CD4-positive, alpha-beta T cell (primary cell): ENCODE measurements around the gene DNAH3. TPM values are rescaled to one million over a fixed set of nuclear protein-coding genes. Genes with fewer than 3 reads are reported as not detected.
"Not testable (repeated sequence)": the region's sequence is repeated elsewhere in the genome, so short reads cannot be mapped to it uniquely, and the experiment has no call there.

Source experiments
- ATAC-seq: fragments of 200-7000 bp; cut with Tn5 transposase; one replicate; pipeline ENCODE4 v1.10.0; 2022; ENCODE audit warnings: mild to moderate bottlenecking; ENCODE audit not compliant: poor library complexity
- CTCF ChIA-PET: fragments of 350-600 bp; sonication (Branson Sonifier 250); formaldehyde crosslinking; loops from one replicate; lab custom pipeline; 2021; ENCODE audit warnings: antibody characterized with exemption, inconsistent platforms; lab: Charles Lee
- POLR2A ChIA-PET: fragments of 350-600 bp; sonication (Branson Sonifier 250); formaldehyde crosslinking; loops from one replicate; lab custom pipeline; 2021; ENCODE audit warnings: antibody characterized with exemption, inconsistent platforms; lab: Charles Lee
- DNase-seq, 14 experiments: peaks; one replicate each; pipeline ENCODE4 v3.0.0-alpha.2; 2013 to 2020; ENCODE audit warnings: mixed read lengths in 2 of 14
- H3K27ac ChIP-seq, 2 donors: one replicate each; pipeline versions ENCODE4 v1.5.1 to v1.7.0; 2013; ENCODE audit warnings: low read length in 2 of 2, low read depth in 1 of 2, mild to moderate bottlenecking in 1 of 2
- H3K27me3 ChIP-seq, 2 experiments: 1 replicate in 1 of 2; 2 replicates in 1 of 2; pipeline versions ENCODE4 v1.6.1 to v1.7.0; 2013; ENCODE audit warnings: low read length in 2 of 2, control low read depth in 1 of 2, mild to moderate bottlenecking in 1 of 2, moderate library complexity in 1 of 2; ENCODE audit not compliant: insufficient read depth in 2 of 2, control insufficient read depth in 1 of 2
- H3K36me3 ChIP-seq: one replicate; pipeline ENCODE4 v1.6.1; 2013; ENCODE audit warnings: low read length, control low read depth; ENCODE audit not compliant: insufficient read depth
- H3K4me1 ChIP-seq: one replicate; pipeline ENCODE4 v1.6.1; 2013; ENCODE audit warnings: low read length, control low read depth; ENCODE audit not compliant: insufficient read depth
- H3K4me3 ChIP-seq: one replicate; pipeline ENCODE4 v1.5.1; 2013; ENCODE audit warnings: mild to moderate bottlenecking, low read length, moderate library complexity
- H3K9me3 ChIP-seq, 2 experiments: 1 replicate in 1 of 2; 2 replicates in 1 of 2; pipeline versions ENCODE4 v1.6.1 to v1.7.0; 2013; ENCODE audit warnings: low read length in 2 of 2, mild to moderate bottlenecking in 2 of 2, control low read depth in 1 of 2, moderate library complexity in 1 of 2; ENCODE audit not compliant: control insufficient read depth in 1 of 2, insufficient read depth in 1 of 2
- H3K27ac Mint-ChIP-seq: one replicate; pipeline ENCODE4 v1.8.0; 2020; ENCODE audit warnings: mixed read lengths
- H3K27me3 Mint-ChIP-seq: one replicate; pipeline ENCODE4 v1.8.0; 2021; ENCODE audit warnings: mixed read lengths
- H3K36me3 Mint-ChIP-seq: one replicate; pipeline ENCODE4 v1.8.0; 2021; ENCODE audit warnings: low read depth, mixed read lengths
- H3K4me1 Mint-ChIP-seq: one replicate; pipeline ENCODE4 v1.8.0; 2021; ENCODE audit warnings: low read depth, mixed read lengths
- H3K4me3 Mint-ChIP-seq: one replicate; pipeline ENCODE4 v1.8.0; 2020; ENCODE audit warnings: mild to moderate bottlenecking, mixed read lengths
- H3K9me3 Mint-ChIP-seq: one replicate; pipeline ENCODE4 v1.8.0; 2020; ENCODE audit warnings: mixed read lengths
- CTCF ChIP-seq: fragments of 200-600 bp; IDR thresholded peaks from one replicate; pipeline ENCODE4 v1.8.0; 2022; ENCODE audit warnings: antibody characterized with exemption, mild to moderate bottlenecking
- intact Hi-C, 2 experiments: fragments of 100-400 bp; cut with DNase I in 1 of 2; cut with micrococcal nuclease in 1 of 2; formaldehyde crosslinking; loops; one replicate each; pipeline versions ENCODE4 v1.15.1 to v1.9.0; 2023 to 2025; cut with DNase I, micrococcal nuclease
- total RNA-seq, 174 experiments: library from RNA in 2 of 174; stranded (reverse) in 2 of 174; gene quantifications; one replicate each; pipeline ENCODE4 v1.2.3 and lab custom pipeline; 2021 to 2026

DNAH3 gene
- total RNA-seq, 2 experiments from 2014 or later = not detected

GRCh38 chr16:21097151-21097550, 53.5 kb downstream of the DNAH3 start:
- TF ChIP-seq CTCF = no peak
- H3K4me3 ChIP-seq = no peak overlapping the region
- Mint-ChIP-seq H3K27ac (no peak overlapping the region), H3K36me3 (no peaks in the 10 kb centered on the region), H3K9me3 (peaks cover 6% of the 10 kb centered on the region), H3K4me1 (no peaks in the 10 kb centered on the region), H3K27me3 (peaks cover 48% of the 10 kb centered on the region), H3K4me3 (no peak overlapping the region)
- H3K27me3 ChIP-seq = peaks cover 4% of the 10 kb centered on the region in 2 experiments
- DNase-seq (no peak), ATAC-seq (no peak)
- no peak overlapping the region for H3K27ac ChIP-seq
- H3K9me3 ChIP-seq = peaks cover 0 to 4% of the 10 kb centered on the region in 2 experiments
- H3K36me3 ChIP-seq = no peaks in the 10 kb centered on the region
- intact Hi-C loops = no loop called here
- CTCF ChIA-PET = no interaction called here
- POLR2A ChIA-PET = no interaction called here
- no peaks in the 10 kb centered on the region for H3K4me1 ChIP-seq

- H3K9me3 Mint-ChIP-seq, H3K9me3 ChIP-seq, H3K27ac Mint-ChIP-seq, ATAC-seq, H3K27me3 ChIP-seq, H3K4me1 Mint-ChIP-seq, H3K4me1 ChIP-seq, POLR2A ChIA-PET, H3K4me3 ChIP-seq, CTCF ChIA-PET, H3K27ac ChIP-seq, H3K36me3 Mint-ChIP-seq, intact Hi-C loops, DNase-seq, H3K36me3 ChIP-seq, H3K4me3 Mint-ChIP-seq: not testable (repeated sequence)
- peaks cover 50% of the 10 kb centered on the region for H3K27me3 Mint-ChIP-seq
Measured at GRCh38 chr16:21094719-21095118, 55.9 kb downstream of the DNAH3 start.

- no peak for ATAC-seq
- Histone ChIP-seq H3K4me1 (no peaks in the 10 kb centered on the region), H3K27ac (no peak overlapping the region), H3K9me3 (peaks cover 0 to 4% of the 10 kb centered on the region in 2 experiments), H3K27me3 (peaks cover 12 to 13% of the 10 kb centered on the region in 2 experiments), H3K4me3 (no peak overlapping the region), H3K36me3 (no peaks in the 10 kb centered on the region)
- H3K4me1 Mint-ChIP-seq = no peaks in the 10 kb centered on the region
- no peaks in the 10 kb centered on the region for H3K36me3 Mint-ChIP-seq
- intact Hi-C loops = no loop called here
- no peak overlapping the region for H3K4me3 Mint-ChIP-seq
- CTCF ChIA-PET = interaction anchor here (0.7 kb wide), 1 partner anchor 204 kb away, joined by 4 read pairs; no protein-coding TSS in a partner anchor
- H3K27me3 Mint-ChIP-seq = peaks cover 50% of the 10 kb centered on the region
- TF ChIP-seq CTCF = no peak
- peaks cover 10% of the 10 kb centered on the region for H3K9me3 Mint-ChIP-seq
- H3K27ac Mint-ChIP-seq = no peak overlapping the region
- POLR2A ChIA-PET = no interaction called here
- no peak for DNase-seq
Measured at GRCh38 chr16:21092951-21093350, 57.7 kb downstream of the DNAH3 start.
